ENCODE data around the gene LSM5.

DNA sequence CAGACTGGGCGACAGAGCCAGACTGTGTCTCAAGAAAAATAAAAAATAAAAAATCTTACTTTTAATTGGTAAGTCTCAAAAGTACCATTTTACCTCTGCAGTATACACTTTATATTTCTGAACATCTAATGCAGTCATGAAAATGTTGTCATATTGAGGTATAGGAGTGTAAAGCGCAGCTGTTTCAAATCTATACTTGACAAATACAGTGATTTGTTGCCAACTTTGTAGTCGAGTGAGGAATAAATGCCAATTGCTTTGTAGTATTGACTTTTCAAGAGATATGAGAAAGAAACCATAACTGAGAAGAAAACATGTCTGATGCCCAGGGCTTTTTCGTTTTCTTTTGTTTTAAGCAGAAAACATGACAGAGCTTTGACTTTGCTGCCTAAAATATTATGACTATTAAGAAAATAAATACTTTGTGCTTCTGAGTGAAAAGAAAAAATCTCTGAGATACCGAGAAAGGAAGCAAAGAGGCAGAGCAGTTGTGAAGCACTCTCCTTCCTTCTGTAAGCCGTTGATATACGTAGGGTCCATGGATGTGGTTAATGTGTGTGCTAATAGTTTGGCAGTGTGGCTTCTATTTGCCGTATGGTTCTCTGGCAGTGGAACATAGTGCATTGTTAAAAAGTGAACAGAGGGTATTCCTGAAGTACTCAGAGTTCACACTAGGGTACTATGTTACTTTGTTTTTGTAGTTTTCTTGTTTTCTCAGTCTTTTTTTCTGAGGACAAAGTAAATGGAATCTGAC lies 43.3 kb upstream of the LSM5 start:
- no peak for TF ChIP-seq EZH2 (IDR thresholded peaks at IDR 0.05)
- no peak for TF ChIP-seq POLR2AphosphoS5 (IDR thresholded peaks at IDR 0.05; ENCODE audit: borderline replicate concordance, low read depth, low read length)
- TF ChIP-seq FOXP2 (optimal IDR thresholded peaks at IDR 0.05; ENCODE audit: control extremely low read depth, extremely low read length, insufficient read depth) = no peak

Measured in SK-N-MC (cell line).